ENCODE results near the gene TMEM272. TPM values are rescaled to one million over a fixed set of nuclear protein-coding genes. Genes with fewer than 3 reads are reported as not detected.

The TMEM272 gene
- total and polyA plus RNA-seq, 2 of the 13 experiments (the other 11 are each of a cell fraction or from before 2014, with no cell fraction given), result 0.37 to 0.62 TPM

GRCh38 chr13:51803422-51804294, 41.3 kb downstream of the TMEM272 start, which contains the start of gene DHRS12 (continued):
- TF ChIP-seq ZBTB37 (CRISPR knock-in tag; IDR thresholded peaks at IDR 0.05), result no peak

GRCh38 chr13:51802631-51803418, 42.2 kb downstream of the TMEM272 start:
- Histone ChIP-seq H3K36me3 (replicated peaks in 1 of 2; ENCODE audit: control insufficient read depth in 1 of 2, insufficient read depth in 2 of 2, low read length in 2 of 2) (no peaks in the 10 kb centered on the region), H3K4me1 (ENCODE audit: insufficient read depth, low read length) (peaks cover 53% of the 10 kb centered on the region), H2AFZ (ENCODE audit: low read length) (no peak overlapping the region), H3K9ac (ENCODE audit: insufficient read depth, low read depth, low read length) (peak overlapping the region; percentile 97), H3K4me3 (replicated peaks in 1 of 3; ENCODE audit: insufficient read depth in 1 of 3, low read depth in 2 of 3, low read length in 3 of 3) (peak overlapping the region; percentile 68 to 85 (median 75)), H3K27ac (ENCODE audit: extremely low read length, insufficient read depth, low read length) (peak overlapping the region; percentile 77), H3K4me2 (ENCODE audit: low read depth, low read length) (peak overlapping the region; percentile 95), H4K20me1 (ENCODE audit: insufficient read depth, low read length) (no peaks in the 10 kb centered on the region), H3K79me2 (ENCODE audit: insufficient read depth, low read length) (no peaks in the 10 kb centered on the region), H3K27me3 (ENCODE audit: control insufficient read depth in 1 of 2, insufficient read depth in 2 of 2, low read length in 2 of 2) (no peaks in the 10 kb centered on the region), H3K9me3 (ENCODE audit: low read length) (no peaks in the 10 kb centered on the region)
- FAIRE-seq (no peak), DNase-seq (ENCODE audit: low spot score) (no peak), ATAC-seq (peak; percentile 7)
- in situ Hi-C loops (cut with HindIII; ENCODE audit: extremely low pct_ligation_motif_present, low pct_unique_long_range_greater_than_20kb) (no loop called here), intact Hi-C loops (cut with micrococcal nuclease; ENCODE audit: unreplicated experiment) (loop anchor here (2.0 kb wide), 1 partner anchor 350 kb away; the partner anchor contains the start of gene INTS6)
- BruUV-seq (replicated peaks), result TSS peak; percentile 81
- ChIA-PET CTCF (ENCODE audit: low intra/inter-chr PET ratio, low total read pairs) (no interaction called here), POLR2A (interaction anchor here (0.8 to 4.1 kb wide), 7 partner anchors 9 to 370 kb away, joined by 3 to 19 read pairs (median 3); partner anchors contain the start of gene INTS6)
- WGBS (ENCODE audit: low lambda C conversion rate), result 61% methylated on average over 5 of the region's 9 CpGs
- no peak for TF ChIP-seq DPF2 (CRISPR knock-in tag; IDR thresholded peaks at IDR 0.05; ENCODE audit: borderline replicate concordance, low read depth)
- no peak for TF ChIP-seq SIN3A (IDR thresholded peaks at IDR 0.05; ENCODE audit: borderline replicate concordance, low read depth, low read length)
- no peak for TF ChIP-seq RERE (CRISPR knock-in tag; IDR thresholded peaks at IDR 0.05; ENCODE audit: low read depth)
- TF ChIP-seq ZNF546 (CRISPR knock-in tag; conservative IDR thresholded peaks at IDR 0.05), result no peak
- TF ChIP-seq CHD4 (IDR thresholded peaks at IDR 0.05; ENCODE audit: borderline replicate concordance, low read length), result no peak
- TF ChIP-seq TBX2 (CRISPR knock-in tag; IDR thresholded peaks at IDR 0.05; ENCODE audit: borderline replicate concordance), result peak; percentile 14; the same call in 1 of the 2 replicates
- no peak for TF ChIP-seq ZNF800 (CRISPR knock-in tag; IDR thresholded peaks at IDR 0.05)
- TF ChIP-seq DMAP1 (CRISPR knock-in tag; IDR thresholded peaks at IDR 0.05), result no peak
- TF ChIP-seq ZNF501 (CRISPR knock-in tag; IDR thresholded peaks at IDR 0.05), result peak; percentile 5; the same call in 1 of the 2 replicates

Data from HepG2 (cell line).